Mesothelial cell of epicardium (in vitro differentiated cells): ENCODE measurements around the gene TARS2. TPM values are rescaled to one million over a fixed set of nuclear protein-coding genes. Genes with fewer than 3 reads are reported as not detected.
A peak's percentile ranks its signal among the peaks of the same experiment; 100 is the strongest.

Source experiments
- DNase-seq, 2 experiments: peaks; one replicate each; pipeline ENCODE4 v3.0.0; 2021; ENCODE audit warnings: low spot score in 2 of 2; ENCODE audit not compliant: unreplicated experiment in 2 of 2
- H3K27ac Mint-ChIP-seq: 2 replicates; pipeline ENCODE4 v1.8.0; 2021; ENCODE audit warnings: mixed read lengths
- H3K27me3 Mint-ChIP-seq: 2 replicates; pipeline ENCODE4 v1.8.0; 2021; ENCODE audit warnings: low read depth, mixed read lengths
- H3K36me3 Mint-ChIP-seq: 2 replicates; pipeline ENCODE4 v1.8.0; 2021; ENCODE audit warnings: mixed read lengths
- H3K4me1 Mint-ChIP-seq: 2 replicates; pipeline ENCODE4 v1.8.0; 2021; ENCODE audit warnings: mixed read lengths
- H3K4me3 Mint-ChIP-seq: 2 replicates; pipeline ENCODE4 v1.8.0; 2021; ENCODE audit warnings: mild to moderate bottlenecking, moderate library complexity, mixed read lengths
- H3K9me3 Mint-ChIP-seq: 2 replicates; pipeline ENCODE4 v1.8.0; 2021; ENCODE audit warnings: mixed read lengths
- total RNA-seq: library from RNA; stranded (reverse); gene quantifications from 3 replicates; pipeline ENCODE4 v1.2.1, GENCODE V29; 2021
- TF ChIP-seq, protein P1 (sequence below): fragments of 200-600 bp; sonication (generic); IDR thresholded peaks from one replicate; pipeline ENCODE4 v1.5.0; 2021; ENCODE audit warnings: antibody characterized with exemption; ENCODE audit not compliant: unreplicated experiment

The TARS2 gene
- total RNA-seq, 1 donor from 2014 or later: 31.7 TPM

DNA sequence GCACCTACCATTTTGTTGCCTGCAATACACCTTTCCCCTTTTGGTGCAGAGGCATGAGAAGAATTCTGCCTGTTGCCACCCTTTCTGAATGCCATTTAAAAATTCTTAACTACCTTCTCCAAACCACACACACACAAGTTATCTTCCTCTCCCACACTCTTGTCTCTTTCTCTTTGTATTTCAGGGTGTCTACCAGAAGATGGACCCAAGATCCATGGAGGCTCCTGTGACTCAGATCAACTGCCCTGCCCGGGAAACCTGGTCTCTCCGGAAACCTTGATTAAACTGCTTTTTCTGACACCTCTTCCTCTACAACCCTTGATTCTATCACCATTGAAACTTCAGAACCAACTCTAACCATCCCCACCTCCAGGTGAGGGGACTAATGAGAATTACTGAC is 2.4 kb upstream of the TARS2 start:
- Mint-ChIP-seq H3K27ac (no peak overlapping the region), H3K36me3 (peaks cover 7% of the 10 kb centered on the region), H3K4me1 (peaks cover 10% of the 10 kb centered on the region), H3K9me3 (no peaks in the 10 kb centered on the region), H3K27me3 (no peaks in the 10 kb centered on the region), H3K4me3 (no peak overlapping the region)
- no peak for DNase-seq
- TF ChIP-seq, protein P1, sequence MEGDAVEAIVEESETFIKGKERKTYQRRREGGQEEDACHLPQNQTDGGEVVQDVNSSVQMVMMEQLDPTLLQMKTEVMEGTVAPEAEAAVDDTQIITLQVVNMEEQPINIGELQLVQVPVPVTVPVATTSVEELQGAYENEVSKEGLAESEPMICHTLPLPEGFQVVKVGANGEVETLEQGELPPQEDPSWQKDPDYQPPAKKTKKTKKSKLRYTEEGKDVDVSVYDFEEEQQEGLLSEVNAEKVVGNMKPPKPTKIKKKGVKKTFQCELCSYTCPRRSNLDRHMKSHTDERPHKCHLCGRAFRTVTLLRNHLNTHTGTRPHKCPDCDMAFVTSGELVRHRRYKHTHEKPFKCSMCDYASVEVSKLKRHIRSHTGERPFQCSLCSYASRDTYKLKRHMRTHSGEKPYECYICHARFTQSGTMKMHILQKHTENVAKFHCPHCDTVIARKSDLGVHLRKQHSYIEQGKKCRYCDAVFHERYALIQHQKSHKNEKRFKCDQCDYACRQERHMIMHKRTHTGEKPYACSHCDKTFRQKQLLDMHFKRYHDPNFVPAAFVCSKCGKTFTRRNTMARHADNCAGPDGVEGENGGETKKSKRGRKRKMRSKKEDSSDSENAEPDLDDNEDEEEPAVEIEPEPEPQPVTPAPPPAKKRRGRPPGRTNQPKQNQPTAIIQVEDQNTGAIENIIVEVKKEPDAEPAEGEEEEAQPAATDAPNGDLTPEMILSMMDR: no peak

DNA sequence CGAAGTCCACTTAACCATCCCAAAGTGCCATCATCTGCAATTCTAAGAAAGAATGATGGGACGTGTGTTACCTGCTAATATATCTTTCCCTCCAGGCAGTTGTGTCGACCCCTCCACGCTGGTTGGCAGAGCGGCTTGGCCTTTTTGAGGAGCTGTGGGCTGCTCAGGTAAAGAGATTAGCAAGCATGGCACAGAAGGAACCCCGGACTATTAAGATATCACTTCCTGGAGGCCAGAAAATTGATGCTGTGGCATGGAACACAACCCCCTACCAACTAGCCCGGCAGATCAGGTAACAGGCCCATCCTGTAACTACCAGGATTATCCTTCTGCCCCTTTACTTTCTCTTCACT is 520 bp downstream of the TARS2 start:
- Mint-ChIP-seq H3K9me3 (no peaks in the 10 kb centered on the region), H3K36me3 (peaks cover 21% of the 10 kb centered on the region), H3K27ac (peak overlapping the region; percentile 97), H3K4me1 (peaks cover 10% of the 10 kb centered on the region), H3K4me3 (peak overlapping the region; percentile 93), H3K27me3 (no peaks in the 10 kb centered on the region)
- TF ChIP-seq, protein P1: no peak
- no peak for DNase-seq

DNA sequence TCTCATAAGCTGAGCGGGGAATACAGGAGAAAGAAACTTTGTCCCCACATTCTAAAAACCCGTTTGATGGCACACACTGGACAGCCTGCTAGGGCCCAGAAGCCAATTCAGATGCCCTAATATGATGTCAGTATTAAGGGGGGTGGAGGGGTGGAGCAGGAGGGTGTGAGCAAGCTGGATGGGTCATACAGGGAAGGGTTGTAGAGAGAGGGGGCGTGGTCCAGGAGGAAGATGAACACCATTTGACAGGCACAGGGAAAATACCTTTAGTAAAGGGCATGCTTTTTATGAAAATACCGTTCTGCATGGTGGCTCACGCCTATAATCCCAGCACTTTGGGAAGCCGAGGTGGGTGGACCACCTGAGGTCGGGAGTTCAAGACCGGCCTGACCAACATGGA is 6.0 kb downstream of the TARS2 start:
- Mint-ChIP-seq H3K36me3 (peaks cover 38% of the 10 kb centered on the region), H3K27ac (no peak overlapping the region), H3K4me3 (no peak overlapping the region), H3K4me1 (peaks cover 3% of the 10 kb centered on the region), H3K9me3 (no peaks in the 10 kb centered on the region), H3K27me3 (no peaks in the 10 kb centered on the region)
- TF ChIP-seq, protein P1: no peak
- no peak for DNase-seq

DNA sequence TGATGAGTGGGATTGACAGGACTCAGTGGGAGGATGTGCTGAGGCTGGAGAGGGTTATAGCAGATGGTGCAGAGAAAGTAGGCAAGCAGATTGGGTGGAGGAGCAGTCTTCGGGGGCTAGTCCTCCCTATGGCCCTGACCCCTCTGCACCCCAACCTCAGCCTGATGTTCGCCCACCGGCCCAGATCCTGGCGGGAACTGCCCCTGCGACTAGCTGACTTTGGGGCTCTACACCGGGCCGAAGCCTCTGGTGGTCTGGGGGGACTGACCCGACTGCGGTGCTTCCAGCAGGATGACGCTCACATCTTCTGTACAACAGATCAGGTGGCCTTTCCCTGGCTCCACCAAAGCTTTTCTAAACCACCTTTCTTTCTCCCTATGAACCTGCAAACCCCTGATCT is 11.1 kb downstream of the TARS2 start:
- Mint-ChIP-seq H3K9me3 (no peaks in the 10 kb centered on the region), H3K27me3 (no peaks in the 10 kb centered on the region), H3K4me3 (no peak overlapping the region)

DNA sequence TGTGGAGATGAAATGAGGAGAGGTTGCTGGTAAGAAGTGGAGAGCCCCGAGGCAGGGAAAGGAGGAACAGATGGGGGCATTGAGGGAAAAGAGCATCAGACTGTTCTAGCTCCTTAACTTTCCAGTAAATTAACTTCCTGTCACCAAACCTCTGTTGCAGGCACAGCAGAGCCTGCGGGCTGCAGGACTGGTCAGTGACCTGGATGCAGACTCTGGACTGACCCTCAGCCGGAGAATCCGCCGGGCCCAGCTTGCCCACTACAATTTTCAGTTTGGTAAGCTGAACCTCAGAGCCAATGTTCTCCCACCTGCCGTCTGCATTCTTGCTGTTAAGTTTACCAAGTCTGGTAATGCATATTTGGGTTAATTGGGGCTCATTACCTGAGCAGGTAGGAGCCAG is 18.2 kb downstream of the TARS2 start:
- Mint-ChIP-seq H3K4me3 (no peak overlapping the region), H3K27ac (no peak overlapping the region), H3K36me3 (peaks cover 32% of the 10 kb centered on the region), H3K4me1 (peaks cover 6% of the 10 kb centered on the region), H3K9me3 (no peaks in the 10 kb centered on the region), H3K27me3 (no peaks in the 10 kb centered on the region)
- TF ChIP-seq, protein P1: no peak
- DNase-seq: no peak

More for the DNA sequence above, 11.1 kb downstream of the TARS2 start:
- no peak for DNase-seq
- Mint-ChIP-seq H3K4me1 (no peaks in the 10 kb centered on the region), H3K36me3 (peaks cover 36% of the 10 kb centered on the region), H3K27ac (no peak overlapping the region)
- TF ChIP-seq, protein P1: no peak
